Measurements from ENCODE around the gene SMARCA1.
A peak's percentile ranks its signal among the peaks of the same experiment; 100 is the strongest.
"Not testable (repeated sequence)": the region's sequence is repeated elsewhere in the genome, so short reads cannot be mapped to it uniquely, and the experiment has no call there.

SMARCA1 gene

GRCh38 chrX:129523079-129523911 lies at the start of gene SMARCA1:
Gene SMARCA1 (minus strand): TSS chrX:129523490. CDS start chrX:129523370, 120 bp downstream.
- DNase-seq: no peak

- DNase-seq: no peak
Measured at GRCh38 chrX:129572422-129572821, 49.1 kb upstream of the SMARCA1 start.

GRCh38 chrX:129568349-129568748 lies 45.1 kb upstream of the SMARCA1 start:
- DNase-seq: no peak

- DNase-seq: no peak
Measured at GRCh38 chrX:129566073-129566472, 42.8 kb upstream of the SMARCA1 start.

- no peak for DNase-seq
Measured at GRCh38 chrX:129565046-129565650, 41.9 kb upstream of the SMARCA1 start.

- DNase-seq: not testable (repeated sequence)
Measured at GRCh38 chrX:129564345-129564744, 41.1 kb upstream of the SMARCA1 start.

GRCh38 chrX:129561453-129561852 lies 38.2 kb upstream of the SMARCA1 start:
- DNase-seq: no peak

GRCh38 chrX:129559783-129560182 lies 36.5 kb upstream of the SMARCA1 start:
- no peak for DNase-seq

GRCh38 chrX:129557844-129558480 lies 34.7 kb upstream of the SMARCA1 start:
- no peak for DNase-seq

- DNase-seq: no peak
Measured at GRCh38 chrX:129556806-129557315, 33.6 kb upstream of the SMARCA1 start.

GRCh38 chrX:129554816-129555215 lies 31.5 kb upstream of the SMARCA1 start:
- not testable (repeated sequence) for DNase-seq

GRCh38 chrX:129553619-129554288 lies 30.5 kb upstream of the SMARCA1 start:
- DNase-seq: no peak

GRCh38 chrX:129549124-129549523 lies 25.8 kb upstream of the SMARCA1 start:
- no peak for DNase-seq

- no peak for DNase-seq
Measured at GRCh38 chrX:129545408-129545807, 22.1 kb upstream of the SMARCA1 start.

GRCh38 chrX:129544780-129545179 lies 21.5 kb upstream of the SMARCA1 start:
- DNase-seq: no peak

GRCh38 chrX:129540722-129541184 lies 17.5 kb upstream of the SMARCA1 start:
- no peak for DNase-seq

- DNase-seq: peak; percentile 4
Measured at GRCh38 chrX:129540068-129540653, 16.9 kb upstream of the SMARCA1 start, which contains the start of gene OCRL. Gene OCRL (plus strand): TSS chrX:129540259. CDS start chrX:129540440, 181 bp downstream.

- no peak for DNase-seq
Measured at GRCh38 chrX:129534816-129535578, 11.7 kb upstream of the SMARCA1 start.

GRCh38 chrX:129531132-129531531 lies 7.8 kb upstream of the SMARCA1 start:
- no peak for DNase-seq

GRCh38 chrX:129530410-129530809 lies 7.1 kb upstream of the SMARCA1 start:
- DNase-seq: no peak

- DNase-seq: no peak
Measured at GRCh38 chrX:129529685-129530281, 6.5 kb upstream of the SMARCA1 start.

Measured in NCI-H187 treated with DMSO at 0.1 percent for 48 hours (cell line).